Activated CD4-positive, alpha-beta T cell treated with anti-CD3 and anti-CD28 coated beads, Interleukin-2, amount 10 ng/mL, durations not matched to agents 24 days and 14 days (primary cell): ENCODE data around the gene ITM2C. TPM values are rescaled to one million over a fixed set of nuclear protein-coding genes. Genes with fewer than 3 reads are reported as not detected.

ENCODE experiments used
- DNase-seq: peaks from one replicate; pipeline ENCODE4 v3.0.0; 2022
- H3K27ac Mint-ChIP-seq: one replicate; pipeline ENCODE4 v1.8.0; 2022; ENCODE audit warnings: mild to moderate bottlenecking, mixed read lengths
- H3K27me3 Mint-ChIP-seq: one replicate; pipeline ENCODE4 v1.8.0; 2022; ENCODE audit warnings: mixed read lengths
- H3K36me3 Mint-ChIP-seq: one replicate; pipeline ENCODE4 v1.8.0; 2022; ENCODE audit warnings: low read depth, mild to moderate bottlenecking, mixed read lengths
- H3K4me1 Mint-ChIP-seq: one replicate; pipeline ENCODE4 v1.8.0; 2021; ENCODE audit warnings: mixed read lengths
- H3K4me3 Mint-ChIP-seq: one replicate; pipeline ENCODE4 v1.8.0; 2022; ENCODE audit warnings: mild to moderate bottlenecking, moderate library complexity, mixed read lengths
- H3K9me3 Mint-ChIP-seq: one replicate; pipeline ENCODE4 v1.8.0; 2021; ENCODE audit warnings: mixed read lengths
- intact Hi-C: fragments of 100-400 bp; cut with micrococcal nuclease; formaldehyde crosslinking; loops from one replicate; pipeline ENCODE4 v1.15.1; 2023
- total RNA-seq: library from RNA; stranded (reverse); gene quantifications from 2 replicates; pipeline ENCODE4 v1.2.3, GENCODE V29; 2022

The ITM2C gene
- total RNA-seq, 1 donor from 2014 or later: 8.3 TPM

DNA sequence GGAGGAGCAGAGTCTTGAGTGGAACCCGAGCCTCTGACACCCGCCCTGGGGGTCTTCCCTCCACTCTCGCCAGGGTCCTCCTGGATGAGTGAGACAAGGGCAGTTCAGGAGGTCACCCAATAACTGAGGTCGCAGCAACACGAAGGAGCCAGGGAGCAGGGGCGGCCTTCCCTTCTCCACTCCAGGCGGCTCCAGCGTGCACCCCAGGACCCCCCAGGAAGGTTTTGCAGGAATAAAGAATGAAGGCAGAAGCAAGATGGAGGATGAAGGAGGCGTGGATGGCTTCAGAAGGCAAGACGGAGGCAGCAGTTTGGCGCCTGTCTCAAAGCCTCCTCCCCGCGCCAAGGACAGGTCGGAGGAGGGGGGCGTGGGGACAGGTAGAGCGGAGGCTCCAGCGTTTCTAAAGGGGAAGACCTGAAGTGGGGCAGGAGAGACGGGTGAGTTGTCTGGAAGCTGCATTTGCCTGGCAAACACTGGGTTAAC, 579 bp upstream of the ITM2C start:
- intact Hi-C loops: loop anchor here (1.0 kb wide), 1 partner anchor 16 kb away; no protein-coding TSS in a partner anchor
- Mint-ChIP-seq H3K27me3 (peaks cover 52% of the 10 kb centered on the region), H3K27ac (peak overlapping the region; percentile 52), H3K4me3 (peak overlapping the region; percentile 83), H3K4me1 (peaks cover 24% of the 10 kb centered on the region), H3K36me3 (no peaks in the 10 kb centered on the region), H3K9me3 (no peaks in the 10 kb centered on the region)
- DNase-seq: no peak

DNA sequence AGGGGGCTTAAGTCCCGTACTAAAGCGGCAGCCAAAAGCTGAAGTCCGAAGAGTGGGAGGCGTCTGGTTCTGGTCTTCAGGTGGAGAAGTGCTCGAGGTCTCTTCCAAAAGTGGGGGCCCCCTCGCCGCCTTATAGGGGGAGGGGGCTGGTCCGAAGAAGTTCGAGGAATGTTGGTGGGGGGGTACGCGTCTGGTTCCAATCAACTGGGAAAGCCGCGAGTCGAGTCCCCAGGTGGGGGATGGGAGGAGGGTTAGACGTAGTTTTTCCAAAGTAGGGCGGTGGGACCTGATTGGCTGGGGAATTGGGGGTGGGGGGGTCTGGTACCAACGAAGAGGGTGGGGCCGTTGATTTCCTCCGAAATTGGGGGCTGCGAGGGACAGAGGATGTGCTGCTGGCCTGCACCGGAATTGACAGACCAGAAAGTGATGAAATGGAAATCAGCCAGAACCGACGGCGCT, 594 bp downstream of the ITM2C start:
- intact Hi-C loops: no loop called here
- H3K36me3 Mint-ChIP-seq: no peaks in the 10 kb centered on the region
- no peak overlapping the region for H3K27ac Mint-ChIP-seq
- H3K4me3 Mint-ChIP-seq: peak overlapping the region; percentile 83
- no peaks in the 10 kb centered on the region for H3K9me3 Mint-ChIP-seq
- H3K27me3 Mint-ChIP-seq: peaks cover 50% of the 10 kb centered on the region
- no peak for DNase-seq
- H3K4me1 Mint-ChIP-seq: peaks cover 24% of the 10 kb centered on the region

DNA sequence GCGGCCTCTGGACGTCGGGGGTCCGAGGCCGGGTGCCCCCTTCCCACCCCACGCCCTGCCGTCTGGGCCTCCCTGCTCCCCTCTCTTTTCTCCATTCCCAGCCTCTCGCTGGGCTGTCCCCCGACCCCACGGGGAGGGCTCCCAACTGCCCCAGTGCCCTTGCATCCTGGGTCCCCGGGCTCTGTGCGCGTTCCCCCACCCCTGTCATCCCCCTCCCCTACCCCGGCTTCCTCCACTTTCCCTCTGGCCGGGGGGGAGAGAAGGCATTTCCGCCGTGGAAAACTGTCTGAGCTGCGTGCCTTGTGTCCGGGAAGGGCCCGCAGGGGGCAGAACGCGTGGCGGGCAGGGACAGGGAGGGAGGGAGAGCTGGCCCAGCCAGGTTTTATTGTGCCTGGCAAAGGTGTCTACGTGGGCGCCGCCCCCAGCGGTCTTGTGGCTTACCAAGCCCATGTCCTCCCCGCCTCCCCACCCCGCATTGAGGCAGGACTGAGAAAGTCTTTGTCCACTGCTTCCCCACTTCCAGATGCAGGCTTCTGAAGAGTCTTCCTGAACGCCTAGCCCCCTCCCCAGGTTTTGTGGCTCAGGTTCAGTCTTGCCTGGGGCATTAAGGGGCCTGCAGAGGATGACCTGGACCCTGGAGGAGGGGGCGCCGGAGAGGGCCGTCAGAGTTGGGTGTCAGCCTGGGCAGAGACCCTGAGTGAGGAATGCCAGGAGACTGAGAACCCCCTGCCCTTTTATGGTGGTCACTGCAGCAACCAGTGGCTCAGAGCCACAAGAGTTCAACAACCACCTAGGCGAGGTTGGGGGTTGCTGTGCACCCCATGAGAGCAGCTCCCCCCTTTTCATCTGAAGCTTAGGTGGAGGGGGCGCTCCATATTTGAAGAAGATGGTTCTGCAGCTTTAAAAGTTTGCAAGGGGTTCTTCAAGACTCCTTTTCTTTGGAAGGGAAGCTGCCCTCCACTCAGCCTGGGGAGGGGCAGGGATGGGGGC, 1.3 kb downstream of the ITM2C start:
- H3K27ac Mint-ChIP-seq: no peak overlapping the region
- intact Hi-C loops: no loop called here
- peaks cover 24% of the 10 kb centered on the region for H3K4me1 Mint-ChIP-seq

DNA sequence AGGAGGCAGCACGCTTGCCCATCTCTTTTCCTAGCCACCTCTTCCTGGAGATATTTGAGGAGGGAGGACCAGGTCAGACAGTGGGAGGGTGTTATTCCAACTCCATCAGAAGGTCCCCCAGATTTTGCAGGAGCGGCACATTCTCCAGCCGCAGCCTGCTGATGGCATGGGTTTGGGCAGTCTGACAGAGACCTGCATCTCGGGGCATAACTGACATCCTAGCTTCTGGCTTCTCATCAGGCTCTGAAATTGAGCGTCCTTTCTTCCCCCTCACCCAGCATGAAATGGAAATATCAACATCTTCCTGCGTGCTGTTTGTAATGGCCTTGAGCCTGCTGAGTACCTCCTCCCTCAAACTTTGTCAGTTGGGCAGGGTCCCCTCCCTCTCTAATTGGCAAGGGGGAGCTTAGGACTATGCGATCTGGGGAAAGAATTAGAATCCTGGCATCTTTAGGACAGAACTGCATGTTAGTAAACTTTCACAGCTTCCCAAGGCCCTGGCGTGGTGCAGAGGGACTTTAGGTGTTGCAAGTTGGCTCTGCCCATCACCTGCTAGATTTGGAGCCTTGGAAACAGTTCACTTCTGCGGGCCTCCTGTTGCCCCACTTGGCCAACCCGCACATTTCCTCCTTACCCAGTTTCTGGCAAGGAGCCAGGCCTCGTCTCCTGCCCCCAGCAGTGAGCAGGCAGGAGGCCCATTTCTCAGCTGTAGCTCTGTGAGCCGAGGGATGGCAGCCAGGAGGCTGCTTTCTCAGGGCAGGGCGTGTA, 2.2 kb downstream of the ITM2C start:
- intact Hi-C loops: no loop called here
- no peaks in the 10 kb centered on the region for H3K36me3 Mint-ChIP-seq
- H3K4me1 Mint-ChIP-seq: peaks cover 17% of the 10 kb centered on the region
- H3K27ac Mint-ChIP-seq: no peak overlapping the region
- no peaks in the 10 kb centered on the region for H3K9me3 Mint-ChIP-seq
- peak overlapping the region; percentile 34 for H3K4me3 Mint-ChIP-seq
- no peak for DNase-seq
- peaks cover 41% of the 10 kb centered on the region for H3K27me3 Mint-ChIP-seq

More for the DNA sequence above, 1.3 kb downstream of the ITM2C start:
- H3K9me3 Mint-ChIP-seq: no peaks in the 10 kb centered on the region
- peak; percentile 65 for DNase-seq
- H3K36me3 Mint-ChIP-seq: no peaks in the 10 kb centered on the region
- H3K27me3 Mint-ChIP-seq: peaks cover 48% of the 10 kb centered on the region
- peak overlapping the region; percentile 83 for H3K4me3 Mint-ChIP-seq

DNA sequence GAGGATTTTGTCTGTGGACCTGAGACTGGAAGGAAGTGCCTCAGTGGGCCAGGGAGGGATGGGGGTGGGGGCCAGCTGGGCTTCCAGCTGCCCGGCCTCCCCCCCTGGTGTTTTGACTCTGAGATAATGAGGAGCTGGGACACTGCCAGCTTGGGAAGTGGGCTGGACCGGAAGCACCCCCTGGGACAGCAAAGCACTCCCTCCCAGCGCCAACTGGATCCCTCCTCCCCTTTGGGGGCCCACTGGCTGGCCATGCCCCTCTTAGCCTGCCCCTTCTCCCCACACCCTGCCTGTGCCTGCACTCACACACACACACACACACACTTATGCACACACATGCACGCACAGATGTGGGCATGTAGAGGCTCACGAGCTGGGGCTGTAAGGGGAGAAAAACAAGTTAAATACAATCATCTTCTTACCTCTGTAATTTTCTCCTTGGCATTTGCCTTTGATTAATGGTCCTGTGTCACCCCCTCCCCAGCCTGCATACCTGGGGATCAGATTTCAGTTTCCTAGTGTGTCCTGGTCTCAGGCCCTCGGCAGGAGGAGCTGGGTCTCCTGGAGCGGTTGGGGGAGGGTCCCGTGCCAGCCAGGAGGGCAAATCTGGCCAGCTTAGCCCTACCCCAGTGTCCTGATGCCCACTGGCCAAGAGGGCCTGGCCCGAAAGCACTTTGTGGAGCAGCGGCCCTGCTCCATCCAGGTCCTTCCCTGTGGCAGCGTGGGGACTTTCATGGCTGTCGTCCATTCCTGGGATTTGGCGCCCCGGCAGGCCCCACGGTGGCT, 3.6 kb downstream of the ITM2C start:
- peaks cover 19% of the 10 kb centered on the region for H3K4me1 Mint-ChIP-seq
- H3K9me3 Mint-ChIP-seq: no peaks in the 10 kb centered on the region
- intact Hi-C loops: no loop called here
- DNase-seq: no peak
- H3K36me3 Mint-ChIP-seq: no peaks in the 10 kb centered on the region
- no peak overlapping the region for H3K4me3 Mint-ChIP-seq
- peaks cover 29% of the 10 kb centered on the region for H3K27me3 Mint-ChIP-seq
- H3K27ac Mint-ChIP-seq: no peak overlapping the region

DNA sequence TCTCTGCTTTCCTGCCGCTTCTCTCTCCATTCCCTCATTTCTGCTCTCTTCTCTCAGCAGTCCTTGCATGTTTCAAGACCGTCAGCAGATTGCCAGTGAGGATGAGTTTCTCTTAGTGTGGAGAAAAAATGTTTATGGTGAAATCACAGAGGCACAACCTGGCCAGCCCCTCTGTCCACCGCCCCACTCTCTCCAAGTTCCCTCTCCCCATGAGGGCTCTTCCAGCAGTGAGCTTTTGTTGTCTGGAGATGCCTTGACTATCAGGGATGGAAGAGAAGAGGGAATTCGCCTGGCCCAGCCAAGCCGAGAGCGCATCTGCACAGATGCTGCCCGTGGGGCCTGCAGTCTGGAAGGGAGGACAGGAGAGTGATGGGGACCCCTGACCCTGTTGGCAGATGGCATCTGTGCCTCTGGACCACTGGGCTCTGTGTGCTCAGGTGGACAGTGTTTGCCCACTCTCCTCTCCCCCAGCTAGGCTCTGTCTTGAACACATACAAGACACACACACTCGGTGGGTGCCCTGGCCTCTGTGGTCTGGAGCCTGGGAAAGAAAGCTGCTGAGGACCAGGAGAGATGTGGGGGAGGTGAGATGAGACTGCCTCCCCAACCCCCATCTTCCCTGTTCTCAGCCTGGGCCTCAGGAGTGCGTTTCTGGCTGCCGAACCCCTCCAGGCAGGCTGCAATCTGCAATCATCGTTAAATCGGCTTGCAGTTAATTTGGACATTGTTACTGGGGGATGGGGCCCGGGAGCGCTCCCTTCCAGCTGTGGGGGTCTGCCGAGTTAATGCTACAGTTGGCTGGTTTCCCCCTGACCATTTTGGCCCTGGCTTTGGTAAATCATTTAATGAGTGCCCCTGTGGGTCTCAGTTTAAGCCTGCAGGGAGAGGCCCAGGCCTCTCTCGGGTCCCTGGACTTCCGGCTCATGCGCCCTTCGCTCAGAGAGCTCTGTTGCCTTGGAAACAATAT, 4.5 kb downstream of the ITM2C start:
- no peaks in the 10 kb centered on the region for H3K36me3 Mint-ChIP-seq
- peaks cover 20% of the 10 kb centered on the region for H3K27me3 Mint-ChIP-seq
- DNase-seq: no peak
- no peak overlapping the region for H3K4me3 Mint-ChIP-seq
- H3K27ac Mint-ChIP-seq: no peak overlapping the region
- peaks cover 18% of the 10 kb centered on the region for H3K4me1 Mint-ChIP-seq
- no peaks in the 10 kb centered on the region for H3K9me3 Mint-ChIP-seq
- intact Hi-C loops: no loop called here

DNA sequence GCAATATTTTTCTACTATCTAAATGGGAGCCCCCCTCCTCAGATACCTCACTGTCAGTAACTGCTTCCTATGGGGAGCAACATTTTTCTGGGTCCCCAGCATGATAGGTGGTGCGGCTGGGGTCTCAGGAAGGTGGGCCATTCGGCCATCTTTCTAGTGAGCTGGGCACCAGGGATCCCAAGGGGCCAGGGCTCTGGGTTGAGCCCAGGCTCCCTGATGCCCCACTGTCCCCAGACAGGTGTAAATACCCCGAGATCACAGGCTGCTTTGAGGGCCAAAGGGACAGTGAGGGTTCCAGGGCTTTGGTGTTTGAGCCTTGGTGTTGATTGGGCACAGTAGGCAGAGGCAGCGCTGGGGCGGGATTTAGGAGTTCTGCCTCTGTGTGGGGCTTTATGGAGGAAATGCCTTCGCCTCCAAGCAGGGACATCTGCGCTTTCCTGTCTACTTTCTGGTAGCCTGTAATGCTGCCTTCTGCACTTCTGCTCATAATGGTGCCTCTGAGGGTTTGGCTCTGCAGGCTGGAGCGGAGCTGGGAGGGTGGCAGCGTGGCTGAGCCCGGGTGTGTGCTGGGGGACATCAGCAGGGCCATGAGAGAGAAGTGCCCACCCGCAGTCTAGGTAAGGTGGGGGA, 5.3 kb downstream of the ITM2C start:
- H3K4me1 Mint-ChIP-seq: peaks cover 19% of the 10 kb centered on the region
- no peaks in the 10 kb centered on the region for H3K36me3 Mint-ChIP-seq
- no peak for DNase-seq
- peaks cover 17% of the 10 kb centered on the region for H3K27me3 Mint-ChIP-seq
- H3K9me3 Mint-ChIP-seq: no peaks in the 10 kb centered on the region
- no peak overlapping the region for H3K27ac Mint-ChIP-seq
- intact Hi-C loops: no loop called here
- H3K4me3 Mint-ChIP-seq: no peak overlapping the region

DNA sequence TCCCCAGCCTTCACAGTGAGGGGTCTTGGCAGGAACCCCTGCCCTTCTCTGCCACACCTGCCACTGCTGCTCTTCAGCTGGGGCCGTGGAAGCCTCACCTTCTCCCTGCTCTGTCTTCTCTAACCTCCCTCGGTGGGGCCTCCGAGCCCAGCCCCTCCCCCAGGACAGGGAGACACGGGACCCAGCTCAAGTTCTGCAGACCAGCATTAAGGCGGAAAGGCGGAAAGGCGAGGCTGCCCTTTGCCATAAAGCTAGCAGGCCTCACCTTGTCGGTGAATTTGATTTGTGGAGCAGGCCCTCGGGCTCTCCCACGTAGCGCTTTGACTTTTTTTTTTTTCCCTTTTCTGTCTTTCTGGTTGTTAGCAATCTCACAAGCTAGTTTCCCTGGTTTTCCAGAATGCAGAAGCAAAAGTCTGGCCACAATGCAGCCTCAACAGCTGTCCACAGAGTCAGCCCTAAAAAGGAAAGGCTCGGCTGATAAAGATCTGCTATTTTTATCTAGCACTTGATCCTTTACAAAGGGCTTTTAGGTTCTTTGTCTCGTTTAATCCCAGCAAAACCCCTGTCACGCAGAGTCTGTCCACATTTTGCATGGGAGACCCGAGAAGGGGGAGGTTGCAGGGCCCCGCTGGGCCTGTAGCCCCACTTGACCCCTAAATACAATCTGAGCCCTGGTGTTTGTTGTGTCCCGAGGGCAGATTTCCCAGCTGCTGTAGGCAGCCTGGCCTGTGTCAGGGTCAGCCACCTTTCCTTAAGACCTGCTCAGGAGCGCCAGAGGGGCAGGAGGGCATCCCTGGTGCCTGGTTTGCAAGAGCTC, 6.0 kb downstream of the ITM2C start:
- Mint-ChIP-seq H3K4me3 (no peak overlapping the region), H3K27me3 (peaks cover 13% of the 10 kb centered on the region), H3K27ac (no peak overlapping the region), H3K9me3 (no peaks in the 10 kb centered on the region), H3K36me3 (no peaks in the 10 kb centered on the region), H3K4me1 (peaks cover 18% of the 10 kb centered on the region)
- no peak for DNase-seq
- intact Hi-C loops: no loop called here

DNA sequence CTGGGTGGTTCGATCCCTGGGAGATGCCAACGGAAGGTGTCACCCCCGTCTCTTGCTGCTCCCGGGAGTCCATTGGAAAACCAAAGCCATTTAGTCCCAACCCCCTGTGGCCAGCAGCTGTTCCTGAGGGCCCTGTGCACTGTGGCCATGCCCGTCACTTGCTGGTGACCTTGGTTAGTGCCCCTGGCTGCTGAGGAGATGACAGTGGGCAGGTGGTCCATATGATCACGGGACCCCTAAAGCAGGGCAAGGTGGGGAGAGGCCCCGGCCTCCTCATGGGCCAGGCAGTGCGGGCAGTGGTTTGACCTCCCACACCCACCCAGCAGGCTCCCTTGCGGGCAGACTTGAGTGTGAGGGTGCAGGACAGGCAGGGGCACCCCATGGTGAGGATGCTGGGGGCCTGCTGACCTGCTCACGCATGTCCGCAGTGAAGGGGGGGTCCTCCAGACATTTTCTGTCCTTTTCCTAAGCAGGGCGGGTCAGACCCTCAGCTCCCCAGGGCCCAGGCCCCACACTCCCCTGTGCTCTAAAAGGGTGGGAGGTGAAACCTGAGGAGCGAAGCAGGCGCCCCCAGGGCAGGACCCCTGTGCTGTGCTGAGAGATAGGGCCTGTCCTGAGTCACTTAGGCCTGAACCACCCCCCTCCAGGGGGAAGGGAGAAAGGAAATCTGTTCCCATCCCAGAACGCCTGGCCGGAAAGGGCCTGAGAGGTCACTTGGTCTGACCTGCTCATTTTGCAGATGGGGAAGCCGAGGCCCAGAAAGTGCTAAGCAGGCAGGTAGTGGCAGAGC, 6.8 kb downstream of the ITM2C start:
- intact Hi-C loops: no loop called here
- H3K4me1 Mint-ChIP-seq: peaks cover 18% of the 10 kb centered on the region
- H3K36me3 Mint-ChIP-seq: no peaks in the 10 kb centered on the region
- no peak overlapping the region for H3K4me3 Mint-ChIP-seq
- no peak overlapping the region for H3K27ac Mint-ChIP-seq
- H3K9me3 Mint-ChIP-seq: no peaks in the 10 kb centered on the region
- peaks cover 10% of the 10 kb centered on the region for H3K27me3 Mint-ChIP-seq
- DNase-seq: no peak

DNA sequence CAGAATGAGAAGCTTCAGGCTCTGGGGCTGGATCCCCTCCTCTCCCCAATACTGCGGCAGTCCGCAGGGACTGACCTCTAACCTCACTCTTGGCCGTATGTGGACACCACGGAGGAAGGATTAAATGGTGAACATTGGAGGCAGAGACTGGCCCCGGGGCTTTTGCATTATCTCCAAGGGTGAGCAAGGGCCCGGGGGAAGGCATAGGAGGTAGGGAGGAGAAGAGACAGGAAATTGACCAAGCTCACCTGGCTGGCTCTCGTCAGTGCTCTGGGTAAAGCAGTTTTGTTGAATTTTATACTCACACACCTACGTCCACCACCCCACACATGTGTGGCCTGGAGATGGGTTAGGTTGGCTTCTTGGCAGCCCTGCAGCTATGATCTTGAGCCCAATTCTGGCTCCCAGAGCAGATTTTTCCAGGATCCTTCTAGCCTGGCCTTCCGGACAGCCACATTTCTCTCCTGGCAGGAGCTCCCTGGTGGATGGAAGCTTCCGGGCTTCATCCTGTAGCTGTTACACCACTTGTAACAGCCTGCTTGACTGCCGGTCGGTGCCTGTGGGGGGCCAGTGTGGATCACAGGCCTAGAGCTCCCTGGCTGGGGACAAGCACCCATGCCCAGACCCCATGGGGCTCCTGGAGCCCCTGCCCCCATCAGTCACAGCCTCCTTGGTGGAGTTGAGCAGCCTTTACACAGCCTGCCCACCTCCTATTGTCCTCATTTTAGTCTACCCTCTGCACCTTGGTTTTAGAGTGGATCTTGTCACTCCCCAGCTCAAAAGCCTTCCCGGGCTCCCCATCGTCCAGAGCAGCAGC, 7.6 kb downstream of the ITM2C start:
- intact Hi-C loops: no loop called here
- no peaks in the 10 kb centered on the region for H3K36me3 Mint-ChIP-seq
- peaks cover 5% of the 10 kb centered on the region for H3K27me3 Mint-ChIP-seq
- no peak for DNase-seq
- no peaks in the 10 kb centered on the region for H3K9me3 Mint-ChIP-seq
- H3K27ac Mint-ChIP-seq: no peak overlapping the region
- no peak overlapping the region for H3K4me3 Mint-ChIP-seq
- peaks cover 11% of the 10 kb centered on the region for H3K4me1 Mint-ChIP-seq
